CD4-positive, alpha-beta memory T cell (primary cell): ENCODE measurements around the gene MALRD1. TPM values are rescaled to one million over a fixed set of nuclear protein-coding genes. Genes with fewer than 3 reads are reported as not detected.
"Not testable (repeated sequence)": the region's sequence is repeated elsewhere in the genome, so short reads cannot be mapped to it uniquely, and the experiment has no call there.

Experiments used
- CTCF ChIA-PET: fragments of 350-600 bp; sonication (Branson Sonifier 250); formaldehyde crosslinking; loops from one replicate; lab custom pipeline; 2021; ENCODE audit warnings: inconsistent platforms; ENCODE audit not compliant: partially characterized antibody; lab: Charles Lee
- POLR2A ChIA-PET: fragments of 350-600 bp; sonication (Branson Sonifier 250); formaldehyde crosslinking; loops from one replicate; lab custom pipeline; 2021; ENCODE audit not compliant: partially characterized antibody; lab: Charles Lee
- DNase-seq, 5 donors: peaks; one replicate each; pipeline versions ENCODE4 v3.0.0 to v3.0.0-alpha.2; 2020 to 2022; ENCODE audit warnings: mixed read lengths in 1 of 5
- H3K27ac ChIP-seq: one replicate; pipeline ENCODE4 v1.7.0; 2013; ENCODE audit warnings: low read depth, low read length
- H3K27me3 ChIP-seq: 2 replicates; pipeline ENCODE4 v1.7.0; 2013; ENCODE audit warnings: mild to moderate bottlenecking, low read length, moderate library complexity; ENCODE audit not compliant: insufficient read depth
- H3K36me3 ChIP-seq: 2 replicates; pipeline ENCODE4 v1.7.0; 2013; ENCODE audit warnings: mild to moderate bottlenecking, low read length, moderate library complexity; ENCODE audit not compliant: insufficient read depth
- H3K4me1 ChIP-seq: 2 replicates; pipeline ENCODE4 v1.7.0; 2013; ENCODE audit warnings: mild to moderate bottlenecking, low read length, moderate library complexity; ENCODE audit not compliant: insufficient read depth
- H3K4me3 ChIP-seq, 2 donors: one replicate each; pipeline ENCODE4 v1.7.0; 2013; ENCODE audit warnings: low read length in 2 of 2, mild to moderate bottlenecking in 1 of 2
- H3K9me3 ChIP-seq, 2 donors: one replicate each; pipeline ENCODE4 v1.7.0; 2013; ENCODE audit warnings: low read length in 2 of 2, control low read depth in 1 of 2; ENCODE audit not compliant: control insufficient read depth in 1 of 2
- H3K27ac Mint-ChIP-seq, 7 donors: one replicate each; pipeline ENCODE4 v1.8.0; 2020 to 2021; ENCODE audit warnings: mixed read lengths in 7 of 7, mild to moderate bottlenecking in 6 of 7, inconsistent platforms in 3 of 7, moderate library complexity in 3 of 7
- H3K27me3 Mint-ChIP-seq, 2 donors: one replicate each; pipeline ENCODE4 v1.8.0; 2020 to 2021; ENCODE audit warnings: mixed read lengths in 2 of 2
- H3K36me3 Mint-ChIP-seq, 2 donors: one replicate each; pipeline ENCODE4 v1.8.0; 2020 to 2021; ENCODE audit warnings: mixed read lengths in 2 of 2, inconsistent platforms in 1 of 2, mild to moderate bottlenecking in 1 of 2
- H3K4me1 Mint-ChIP-seq, 4 donors: one replicate each; pipeline ENCODE4 v1.8.0; 2020 to 2021; ENCODE audit warnings: mixed read lengths in 4 of 4, mild to moderate bottlenecking in 1 of 4
- H3K4me3 Mint-ChIP-seq, 8 donors: one replicate each; pipeline ENCODE4 v1.8.0; 2020 to 2021; ENCODE audit warnings: mixed read lengths in 8 of 8, mild to moderate bottlenecking in 7 of 8, moderate library complexity in 6 of 8, inconsistent platforms in 3 of 8
- H3K9me3 Mint-ChIP-seq, 8 donors: one replicate each; pipeline ENCODE4 v1.8.0; 2020 to 2021; ENCODE audit warnings: mixed read lengths in 8 of 8, mild to moderate bottlenecking in 5 of 8, inconsistent platforms in 3 of 8, moderate library complexity in 1 of 8
- intact Hi-C: fragments of 100-400 bp; cut with micrococcal nuclease; formaldehyde crosslinking; loops from one replicate; pipeline ENCODE4 v1.15.1; 2023
- polyA plus RNA-seq, 2 donors: library from polyadenylated mRNA; unstranded; fragments of 300-500 nt; fragmentation: Illumina TruSeq; gene quantifications; one replicate each; pipeline ENCODE4 v1.2.3, GENCODE V29; 2021
- total RNA-seq, 2 experiments: library from RNA; stranded (reverse); gene quantifications; one replicate each; pipeline ENCODE4 v1.2.3, GENCODE V29; 2021

Gene MALRD1
- total and polyA plus RNA-seq, 4 experiments from 2014 or later, result not detected

- CTCF ChIA-PET, result no interaction called here
- intact Hi-C loops, result no loop called here
- Mint-ChIP-seq H3K4me1 (no peaks in the 10 kb centered on the region), H3K36me3 (peaks cover 0 to 1% of the 10 kb centered on the region in 2 donors), H3K4me3 (no peak overlapping the region), H3K27ac (peak overlapping the region in 1 of 7 donors; percentile 19), H3K9me3 (peaks cover 0 to 10% (median 5%) of the 10 kb centered on the region in 8 donors), H3K27me3 (no peaks in the 10 kb centered on the region)
- Histone ChIP-seq H3K4me1 (no peaks in the 10 kb centered on the region), H3K27me3 (no peaks in the 10 kb centered on the region), H3K4me3 (no peak overlapping the region), H3K27ac (no peak overlapping the region), H3K36me3 (no peaks in the 10 kb centered on the region), H3K9me3 (no peaks in the 10 kb centered on the region)
- no peak for DNase-seq
- POLR2A ChIA-PET, result no interaction called here
Observed at GRCh38 chr10:19767876-19768275, 719.3 kb downstream of the MALRD1 start.

GRCh38 chr10:19769826-19770225 lies 721.2 kb downstream of the MALRD1 start:
- intact Hi-C loops, H3K36me3 ChIP-seq, H3K4me3 ChIP-seq, CTCF ChIA-PET, H3K36me3 Mint-ChIP-seq, H3K4me1 ChIP-seq, H3K4me1 Mint-ChIP-seq, H3K27ac ChIP-seq, DNase-seq, H3K27ac Mint-ChIP-seq, H3K4me3 Mint-ChIP-seq, POLR2A ChIA-PET, H3K27me3 ChIP-seq, H3K27me3 Mint-ChIP-seq, H3K9me3 ChIP-seq: not testable (repeated sequence)
- H3K9me3 Mint-ChIP-seq, result peaks cover 0 to 14% (median 5%) of the 10 kb centered on the region in 8 donors

GRCh38 chr10:19772972-19773371 lies 724.4 kb downstream of the MALRD1 start:
- CTCF ChIA-PET, result no interaction called here
- Mint-ChIP-seq H3K9me3 (peaks cover 0 to 9% (median 3%) of the 10 kb centered on the region in 8 donors), H3K36me3 (no peaks in the 10 kb centered on the region), H3K4me1 (no peaks in the 10 kb centered on the region), H3K27ac (no peak overlapping the region), H3K4me3 (no peak overlapping the region), H3K27me3 (no peaks in the 10 kb centered on the region)
- Histone ChIP-seq H3K27ac (no peak overlapping the region), H3K4me3 (no peak overlapping the region), H3K9me3 (no peaks in the 10 kb centered on the region), H3K4me1 (no peaks in the 10 kb centered on the region), H3K27me3 (no peaks in the 10 kb centered on the region), H3K36me3 (no peaks in the 10 kb centered on the region)
- intact Hi-C loops, result no loop called here
- POLR2A ChIA-PET, result no interaction called here
- no peak for DNase-seq

- Mint-ChIP-seq H3K27me3 (no peaks in the 10 kb centered on the region), H3K36me3 (no peaks in the 10 kb centered on the region), H3K9me3 (peaks cover 0 to 9% (median 4%) of the 10 kb centered on the region in 8 donors), H3K27ac (no peak overlapping the region), H3K4me3 (no peak overlapping the region), H3K4me1 (no peaks in the 10 kb centered on the region)
- H3K4me1 ChIP-seq, result no peaks in the 10 kb centered on the region
- no peaks in the 10 kb centered on the region for H3K27me3 ChIP-seq
- H3K36me3 ChIP-seq, result no peaks in the 10 kb centered on the region
- no peaks in the 10 kb centered on the region for H3K9me3 ChIP-seq
- ChIA-PET POLR2A (no interaction called here), CTCF (no interaction called here)
- intact Hi-C loops, result no loop called here
- DNase-seq, result no peak
- no peak overlapping the region for H3K4me3 ChIP-seq
- H3K27ac ChIP-seq, result no peak overlapping the region
Observed at GRCh38 chr10:19775296-19775695, 726.7 kb downstream of the MALRD1 start.

GRCh38 chr10:19777806-19778205 lies 729.2 kb downstream of the MALRD1 start:
- Histone ChIP-seq H3K27me3 (no peaks in the 10 kb centered on the region), H3K4me1 (no peaks in the 10 kb centered on the region), H3K4me3 (no peak overlapping the region), H3K27ac (no peak overlapping the region), H3K9me3 (no peaks in the 10 kb centered on the region), H3K36me3 (no peaks in the 10 kb centered on the region)
- Mint-ChIP-seq H3K9me3 (peaks cover 0 to 12% (median 4%) of the 10 kb centered on the region in 8 donors), H3K4me3 (no peak overlapping the region), H3K27ac (no peak overlapping the region), H3K4me1 (no peaks in the 10 kb centered on the region), H3K36me3 (no peaks in the 10 kb centered on the region), H3K27me3 (no peaks in the 10 kb centered on the region)
- ChIA-PET POLR2A (no interaction called here), CTCF (no interaction called here)
- DNase-seq, result no peak
- intact Hi-C loops, result no loop called here

GRCh38 chr10:19778996-19779395 lies 730.4 kb downstream of the MALRD1 start:
- Mint-ChIP-seq H3K4me1 (no peaks in the 10 kb centered on the region), H3K4me3 (no peak overlapping the region), H3K27me3 (no peaks in the 10 kb centered on the region), H3K27ac (no peak overlapping the region), H3K36me3 (no peaks in the 10 kb centered on the region), H3K9me3 (peaks cover 0 to 12% (median 3%) of the 10 kb centered on the region in 8 donors)
- ChIA-PET CTCF (no interaction called here), POLR2A (no interaction called here)
- Histone ChIP-seq H3K36me3 (no peaks in the 10 kb centered on the region), H3K9me3 (no peaks in the 10 kb centered on the region), H3K4me1 (no peaks in the 10 kb centered on the region), H3K27me3 (no peaks in the 10 kb centered on the region), H3K27ac (no peak overlapping the region), H3K4me3 (no peak overlapping the region)
- intact Hi-C loops, result no loop called here
- no peak for DNase-seq

- Histone ChIP-seq H3K27me3 (no peaks in the 10 kb centered on the region), H3K9me3 (no peaks in the 10 kb centered on the region), H3K4me3 (no peak overlapping the region), H3K36me3 (no peaks in the 10 kb centered on the region), H3K27ac (no peak overlapping the region), H3K4me1 (no peaks in the 10 kb centered on the region)
- Mint-ChIP-seq H3K36me3 (no peaks in the 10 kb centered on the region), H3K27me3 (no peaks in the 10 kb centered on the region), H3K4me3 (no peak overlapping the region), H3K4me1 (no peaks in the 10 kb centered on the region), H3K27ac (no peak overlapping the region), H3K9me3 (peaks cover 0 to 15% (median 1%) of the 10 kb centered on the region in 8 donors)
- no peak for DNase-seq
- intact Hi-C loops, result no loop called here
- POLR2A ChIA-PET, result no interaction called here
- CTCF ChIA-PET, result no interaction called here
Observed at GRCh38 chr10:19782430-19783089, 734.0 kb downstream of the MALRD1 start.
